NB4 (cell line): Measurements from ENCODE around the gene NME8.

Source experiments
- CTCF ChIP-seq: IDR thresholded peaks from one replicate; pipeline ENCODE4 v1.5.1; 2012; ENCODE audit warnings: low read depth, low read length
- MAX ChIP-seq: IDR thresholded peaks from 2 replicates; pipeline ENCODE4 v1.6.1; 2011; ENCODE audit warnings: low read depth, low read length
- MYC ChIP-seq: IDR thresholded peaks from 2 replicates; pipeline ENCODE4 v1.6.1; 2011; ENCODE audit warnings: low read depth, low read length
- POLR2A ChIP-seq: IDR thresholded peaks from 2 replicates; pipeline ENCODE4 v1.6.1; 2011; ENCODE audit warnings: mild to moderate bottlenecking; ENCODE audit not compliant: insufficient read length; ENCODE audit errors: extremely low read depth

- TF ChIP-seq CTCF: no peak
- TF ChIP-seq POLR2A: no peak
- TF ChIP-seq MAX: no peak
- no peak for TF ChIP-seq MYC
Observed at GRCh38 chr7:37820708-37821468, 27.5 kb upstream of the NME8 start.
